ENCODE results near the gene TATDN2.

TATDN2 gene

GRCh38 chr3:10234526-10235230, 13.6 kb upstream of the TATDN2 start:
- DNase-seq (ENCODE audit: low read depth in 1 of 2, low spot score in 1 of 2) = no peak

- no peak for DNase-seq (ENCODE audit: low read depth in 1 of 2, low spot score in 1 of 2)
These were observed 12.7 kb upstream of the TATDN2 start for GRCh38 chr3:10235551-10235950.

- no peak for DNase-seq (ENCODE audit: low read depth in 1 of 2, low spot score in 1 of 2)
These were observed 9.7 kb upstream of the TATDN2 start for GRCh38 chr3:10238345-10239183.

- no peak for DNase-seq (ENCODE audit: low read depth in 1 of 2, low spot score in 1 of 2)
These were observed 7.5 kb upstream of the TATDN2 start for GRCh38 chr3:10240799-10241198.

GRCh38 chr3:10242182-10243065, 5.8 kb upstream of the TATDN2 start:
- DNase-seq (ENCODE audit: low read depth in 1 of 2, low spot score in 1 of 2) = peak; percentile 45 to 55

GRCh38 chr3:10244009-10244408, 4.2 kb upstream of the TATDN2 start:
- DNase-seq (ENCODE audit: low read depth in 1 of 2, low spot score in 1 of 2) = no peak

GRCh38 chr3:10245081-10245712, 3.1 kb upstream of the TATDN2 start:
- no peak for DNase-seq (ENCODE audit: low read depth in 1 of 2, low spot score in 1 of 2)

- DNase-seq (ENCODE audit: low read depth in 1 of 2, low spot score in 1 of 2) = no peak
These were observed 528 bp upstream of the TATDN2 start for GRCh38 chr3:10247679-10248183.

GRCh38 chr3:10248984-10249748, 907 bp downstream of the TATDN2 start:
- DNase-seq (ENCODE audit: low read depth in 1 of 2, low spot score in 1 of 2) = peak; percentile 15 to 36

GRCh38 chr3:10249833-10250232, 1.6 kb downstream of the TATDN2 start:
- no peak for DNase-seq (ENCODE audit: low read depth in 1 of 2, low spot score in 1 of 2)

GRCh38 chr3:10251006-10251405, 2.7 kb downstream of the TATDN2 start:
- DNase-seq (ENCODE audit: low read depth in 1 of 2, low spot score in 1 of 2) = no peak

GRCh38 chr3:10253731-10254130, 5.5 kb downstream of the TATDN2 start:
- no peak for DNase-seq (ENCODE audit: low read depth in 1 of 2, low spot score in 1 of 2)

- no peak for DNase-seq (ENCODE audit: low read depth in 1 of 2, low spot score in 1 of 2)
These were observed 7.6 kb downstream of the TATDN2 start for GRCh38 chr3:10255835-10256234.

- no peak for DNase-seq (ENCODE audit: low read depth in 1 of 2, low spot score in 1 of 2)
These were observed 10.8 kb downstream of the TATDN2 start for GRCh38 chr3:10259036-10259435.

- no peak for DNase-seq (ENCODE audit: low read depth in 1 of 2, low spot score in 1 of 2)
These were observed 11.5 kb downstream of the TATDN2 start for GRCh38 chr3:10259798-10260197.

GRCh38 chr3:10260211-10260701, 12.0 kb downstream of the TATDN2 start:
- DNase-seq (ENCODE audit: low read depth in 1 of 2, low spot score in 1 of 2) = no peak

GRCh38 chr3:10262027-10262426, 13.8 kb downstream of the TATDN2 start:
- DNase-seq (ENCODE audit: low read depth in 1 of 2, low spot score in 1 of 2) = no peak

- peak; percentile 34 to 38 for DNase-seq (ENCODE audit: low read depth in 1 of 2, low spot score in 1 of 2)
These were observed 15.5 kb downstream of the TATDN2 start for GRCh38 chr3:10263646-10264363.

- no peak for DNase-seq (ENCODE audit: low read depth in 1 of 2, low spot score in 1 of 2)
These were observed 17.6 kb downstream of the TATDN2 start for GRCh38 chr3:10265833-10266232.

All from activated T-helper 1 cell treated with anti-CD3 and anti-CD28 coated beads, Interleukin-2, amount 50 U/mL, for 16 hours (primary cell).